Thoracic aorta (tissue), 2 donors: Measurements from ENCODE around the gene COX6B2. TPM values are rescaled to one million over a fixed set of nuclear protein-coding genes. Genes with fewer than 3 reads are reported as not detected.
"Not testable (repeated sequence)": the region's sequence is repeated elsewhere in the genome, so short reads cannot be mapped to it uniquely, and the experiment has no call there.

Source experiments
- ATAC-seq: fragments of 150-250 bp; one replicate; pipeline ENCODE4 v1.8.0; 2017; ENCODE audit warnings: low read depth; ENCODE audit not compliant: insufficient number of reproducible peaks, low FRiP score
- DNase-seq: peaks from one replicate; pipeline ENCODE4 v3.0.0-alpha.2; 2020; ENCODE audit warnings: low spot score
- H3K27ac ChIP-seq, 2 donors: fragments of 200-600 bp; sonication (generic); 1 replicate in 1 of 2; 2 replicates in 1 of 2; pipeline ENCODE4 v1.5.1; 2016; ENCODE audit warnings: mild to moderate bottlenecking in 2 of 2, moderate library complexity in 2 of 2
- H3K27me3 ChIP-seq: fragments of 200-600 bp; sonication (generic); replicated peaks from 2 replicates; pipeline ENCODE4 v1.6.0; 2016; ENCODE audit warnings: mild to moderate bottlenecking; ENCODE audit not compliant: insufficient read depth
- H3K36me3 ChIP-seq: fragments of 200-600 bp; sonication (generic); one replicate; pipeline ENCODE4 v1.5.1; 2016
- H3K4me1 ChIP-seq, 2 donors: fragments of 200-600 bp; sonication (generic); 1 replicate in 1 of 2; 2 replicates in 1 of 2; pipeline versions ENCODE4 v1.5.1 to v1.6.0; 2016; ENCODE audit warnings: low read depth in 2 of 2, mild to moderate bottlenecking in 1 of 2; ENCODE audit not compliant: control insufficient read depth in 1 of 2
- H3K4me3 ChIP-seq: fragments of 200-600 bp; sonication (generic); 2 replicates; pipeline ENCODE4 v1.5.1; 2016; ENCODE audit warnings: mild to moderate bottlenecking
- H3K9me3 ChIP-seq: fragments of 200-600 bp; sonication (generic); 2 replicates; pipeline ENCODE4 v1.5.1; 2016
- total RNA-seq, 2 donors: library from RNA; depleted of rRNA; stranded (reverse); fragments of >200 nt; gene quantifications; one replicate each; pipeline versions ENCODE4 v1.1.0 to v1.2.3, GENCODE V29; 2016
- TF ChIP-seq, protein P1 (sequence below): fragments of 200-600 bp; sonication (generic); IDR thresholded peaks from one replicate; pipeline ENCODE4 v1.5.1; 2019; ENCODE audit warnings: antibody characterized with exemption

Gene COX6B2
- total RNA-seq, 2 donors from 2014 or later = not detected

DNA sequence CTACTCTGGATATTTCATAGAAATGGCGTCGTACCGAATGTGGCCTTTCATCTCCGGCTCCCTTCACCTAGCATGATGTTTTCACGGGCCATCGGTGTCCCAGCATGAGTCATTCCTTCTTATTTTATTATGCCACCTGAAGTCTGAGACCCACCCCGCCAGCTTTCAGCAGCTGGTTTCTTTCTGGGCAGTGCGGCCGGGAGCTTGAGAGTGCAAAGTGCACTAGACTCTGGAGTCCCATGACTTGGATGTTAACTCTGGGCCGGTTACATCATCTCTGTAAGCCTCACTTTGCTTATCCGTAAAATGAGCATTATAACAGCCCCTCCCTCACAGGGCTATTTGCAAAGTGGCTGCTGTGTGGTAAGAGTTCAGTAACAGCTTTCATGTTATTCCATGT, 20.6 kb downstream of the COX6B2 start:
- H3K36me3 ChIP-seq = no peaks in the 10 kb centered on the region

DNA sequence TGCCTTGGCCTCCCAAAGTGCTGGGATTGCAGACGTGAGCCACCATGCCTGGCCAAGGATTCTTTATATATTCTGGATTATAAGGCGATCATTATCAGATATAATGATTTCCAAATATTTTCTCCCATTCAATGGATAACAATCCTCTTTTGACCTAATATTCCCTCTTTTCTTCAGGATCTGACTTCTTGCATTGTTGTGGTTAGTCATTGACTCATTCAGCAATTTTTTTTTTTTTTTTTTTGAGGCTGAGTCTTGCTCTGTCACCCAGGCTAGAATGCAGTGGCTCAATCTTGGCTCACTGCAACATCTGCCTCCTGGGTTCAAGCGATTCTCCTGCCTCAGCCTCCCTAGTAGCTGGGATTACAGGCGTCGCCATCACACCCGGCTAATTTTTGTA, 24.7 kb downstream of the COX6B2 start:
- not testable (repeated sequence) for ATAC-seq, H3K9me3 ChIP-seq, DNase-seq

More for the DNA sequence above, 20.6 kb downstream of the COX6B2 start:
- ATAC-seq = no peak
- TF ChIP-seq, protein P1, sequence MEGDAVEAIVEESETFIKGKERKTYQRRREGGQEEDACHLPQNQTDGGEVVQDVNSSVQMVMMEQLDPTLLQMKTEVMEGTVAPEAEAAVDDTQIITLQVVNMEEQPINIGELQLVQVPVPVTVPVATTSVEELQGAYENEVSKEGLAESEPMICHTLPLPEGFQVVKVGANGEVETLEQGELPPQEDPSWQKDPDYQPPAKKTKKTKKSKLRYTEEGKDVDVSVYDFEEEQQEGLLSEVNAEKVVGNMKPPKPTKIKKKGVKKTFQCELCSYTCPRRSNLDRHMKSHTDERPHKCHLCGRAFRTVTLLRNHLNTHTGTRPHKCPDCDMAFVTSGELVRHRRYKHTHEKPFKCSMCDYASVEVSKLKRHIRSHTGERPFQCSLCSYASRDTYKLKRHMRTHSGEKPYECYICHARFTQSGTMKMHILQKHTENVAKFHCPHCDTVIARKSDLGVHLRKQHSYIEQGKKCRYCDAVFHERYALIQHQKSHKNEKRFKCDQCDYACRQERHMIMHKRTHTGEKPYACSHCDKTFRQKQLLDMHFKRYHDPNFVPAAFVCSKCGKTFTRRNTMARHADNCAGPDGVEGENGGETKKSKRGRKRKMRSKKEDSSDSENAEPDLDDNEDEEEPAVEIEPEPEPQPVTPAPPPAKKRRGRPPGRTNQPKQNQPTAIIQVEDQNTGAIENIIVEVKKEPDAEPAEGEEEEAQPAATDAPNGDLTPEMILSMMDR = no peak
- Histone ChIP-seq H3K4me3 (no peak overlapping the region), H3K9me3 (no peaks in the 10 kb centered on the region), H3K27ac (no peak overlapping the region), H3K27me3 (no peaks in the 10 kb centered on the region), H3K4me1 (peaks cover 0 to 6% of the 10 kb centered on the region in 2 donors)
- no peak for DNase-seq

DNA sequence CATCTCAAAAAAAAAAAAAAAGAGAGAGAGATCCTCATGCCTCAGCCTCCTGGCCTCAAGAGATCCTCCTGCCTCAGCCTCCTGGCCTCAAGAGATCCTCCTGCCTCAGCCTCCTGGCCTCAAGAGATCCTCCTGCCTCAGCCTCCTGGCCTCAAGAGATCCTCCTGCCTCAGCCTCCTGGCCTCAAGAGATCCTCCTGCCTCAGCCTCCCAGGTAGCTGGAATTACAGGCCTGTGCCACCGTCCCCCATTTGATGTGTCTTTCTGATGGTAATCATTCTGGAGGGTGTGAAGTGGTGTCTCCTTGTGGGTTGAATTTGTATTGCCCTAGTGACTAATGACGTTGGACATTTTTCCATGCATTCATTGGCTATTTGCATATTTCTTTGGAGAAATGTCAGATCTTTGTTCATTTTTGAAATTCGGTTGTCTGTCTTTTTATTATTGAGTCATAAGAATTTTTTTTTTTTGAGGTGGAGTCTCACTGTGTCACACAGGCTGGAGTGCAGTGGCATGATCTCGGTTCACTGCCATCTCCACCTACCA, 25.7 kb downstream of the COX6B2 start:
- not testable (repeated sequence) for DNase-seq, H3K4me1 ChIP-seq, H3K4me3 ChIP-seq, H3K36me3 ChIP-seq, ATAC-seq, H3K27me3 ChIP-seq, H3K9me3 ChIP-seq, H3K27ac ChIP-seq

More for the DNA sequence above, 24.7 kb downstream of the COX6B2 start:
- H3K4me1 ChIP-seq, H3K4me3 ChIP-seq, H3K36me3 ChIP-seq, H3K27ac ChIP-seq, H3K27me3 ChIP-seq: not testable (repeated sequence)

DNA sequence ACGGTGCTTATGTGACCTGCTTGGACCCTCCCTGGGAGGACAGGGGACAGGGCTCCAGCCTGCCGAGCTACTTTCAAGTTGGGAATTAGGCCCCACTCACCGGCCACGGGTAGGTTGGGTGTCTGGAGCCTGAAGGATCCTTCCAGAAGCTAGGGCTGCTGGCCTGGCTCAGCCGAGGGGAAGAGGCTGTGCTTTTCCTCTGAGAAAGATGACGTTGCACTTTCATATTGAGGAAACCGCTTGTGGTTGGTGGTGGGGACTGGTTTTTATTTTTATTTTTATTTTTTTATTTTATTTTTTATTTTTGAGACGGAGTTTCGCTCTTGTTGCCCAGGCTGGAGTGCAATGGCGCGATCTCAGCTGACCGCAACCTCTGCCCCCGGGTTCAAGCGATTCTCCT, 29.3 kb downstream of the COX6B2 start, which contains the start of gene TMEM150B:
Gene TMEM150B, minus strand, starts transcription at position 170 of the 400 bp plus-strand sequence. CDS start 4,305 bp downstream, outside the sequence.
- H3K4me1 ChIP-seq = peaks cover 0 to 3% of the 10 kb centered on the region in 2 donors
- DNase-seq = no peak
- H3K9me3 ChIP-seq = no peaks in the 10 kb centered on the region
- H3K36me3 ChIP-seq = no peaks in the 10 kb centered on the region
- H3K27me3 ChIP-seq = no peaks in the 10 kb centered on the region
- peak within 1 kb of the TSS; percentile 32 for H3K4me3 ChIP-seq
- ATAC-seq = no peak
- H3K27ac ChIP-seq = peak within 1 kb of the TSS in 1 of 2 donors; percentile 12
- TF ChIP-seq, protein P1 = no peak

DNA sequence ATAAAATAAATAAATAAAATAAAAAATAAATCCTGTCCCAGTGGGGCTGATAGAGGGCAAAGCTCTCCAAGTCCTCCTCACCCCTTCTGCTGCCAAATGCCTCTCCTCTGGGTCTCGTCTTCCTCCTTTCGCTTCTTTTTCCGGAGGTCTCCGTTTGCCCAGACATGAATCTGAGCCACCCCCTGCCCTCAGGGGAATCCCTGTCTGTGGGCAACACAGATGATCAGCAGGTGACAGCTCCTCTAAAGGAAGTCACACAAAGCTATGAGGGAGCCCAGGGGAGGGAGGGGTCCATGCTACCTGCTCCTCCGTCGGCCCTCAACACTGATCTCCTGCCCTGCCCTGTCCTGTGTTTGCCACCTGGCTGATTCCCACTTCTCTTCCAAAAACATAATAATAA, 29.9 kb downstream of the COX6B2 start:
- peak overlapping the region; percentile 32 for H3K4me3 ChIP-seq
- no peaks in the 10 kb centered on the region for H3K36me3 ChIP-seq
- peak overlapping the region in 1 of 2 donors; percentile 12 for H3K27ac ChIP-seq
- no peaks in the 10 kb centered on the region for H3K9me3 ChIP-seq
- ATAC-seq (no peak), DNase-seq (no peak)
- H3K4me1 ChIP-seq = peaks cover 0 to 3% of the 10 kb centered on the region in 2 donors
- TF ChIP-seq, protein P1 = no peak
- no peaks in the 10 kb centered on the region for H3K27me3 ChIP-seq

DNA sequence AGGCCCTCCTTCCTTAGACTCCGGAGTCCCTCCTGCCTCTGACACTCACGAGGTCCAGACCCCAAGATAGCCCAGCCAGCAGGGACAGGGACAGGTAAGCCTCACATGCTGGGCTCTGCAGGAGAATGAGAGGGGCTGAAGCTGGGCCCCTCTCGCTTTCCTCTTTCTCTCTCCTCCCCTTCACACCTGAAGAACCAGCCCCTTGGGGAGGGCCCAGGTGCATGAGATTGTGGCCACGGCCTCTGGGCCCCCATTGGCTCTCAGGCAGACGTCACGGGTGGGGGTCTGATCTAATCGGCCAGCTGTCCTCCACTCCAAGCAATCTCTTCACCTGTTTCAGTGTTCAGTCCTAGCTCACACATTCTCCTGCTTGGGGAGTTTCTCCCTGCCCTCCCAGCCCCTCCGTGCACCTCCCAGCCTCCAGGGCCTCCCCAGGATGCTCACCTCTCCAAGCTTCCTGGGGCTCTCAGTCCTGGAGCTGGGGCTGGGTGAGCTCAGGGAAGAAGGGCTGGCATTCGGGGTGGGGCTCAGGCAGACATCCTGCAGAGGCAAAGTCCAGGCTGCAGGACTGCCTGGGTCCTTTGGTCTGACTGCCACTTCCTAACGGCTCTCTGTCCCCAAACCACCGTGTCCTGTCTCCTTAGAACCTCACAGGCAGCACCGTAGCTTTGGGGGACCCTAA, 32.2 kb downstream of the COX6B2 start:
- TF ChIP-seq, protein P1 = no peak
- DNase-seq (no peak), ATAC-seq (no peak)
- no peak overlapping the region for H3K4me3 ChIP-seq
- H3K27ac ChIP-seq = no peak overlapping the region
- no peaks in the 10 kb centered on the region for H3K27me3 ChIP-seq
- H3K9me3 ChIP-seq = no peaks in the 10 kb centered on the region
- H3K36me3 ChIP-seq = no peaks in the 10 kb centered on the region
- H3K4me1 ChIP-seq = no peaks in the 10 kb centered on the region
